Femur (tissue), 1 donor: ENCODE data around the gene ORMDL2.
"Not testable (repeated sequence)": the region's sequence is repeated elsewhere in the genome, so short reads cannot be mapped to it uniquely, and the experiment has no call there.

Source experiments
- DNase-seq: peaks from one replicate; pipeline ENCODE4 v3.0.0-alpha.2; 2017

ORMDL2 gene

DNA sequence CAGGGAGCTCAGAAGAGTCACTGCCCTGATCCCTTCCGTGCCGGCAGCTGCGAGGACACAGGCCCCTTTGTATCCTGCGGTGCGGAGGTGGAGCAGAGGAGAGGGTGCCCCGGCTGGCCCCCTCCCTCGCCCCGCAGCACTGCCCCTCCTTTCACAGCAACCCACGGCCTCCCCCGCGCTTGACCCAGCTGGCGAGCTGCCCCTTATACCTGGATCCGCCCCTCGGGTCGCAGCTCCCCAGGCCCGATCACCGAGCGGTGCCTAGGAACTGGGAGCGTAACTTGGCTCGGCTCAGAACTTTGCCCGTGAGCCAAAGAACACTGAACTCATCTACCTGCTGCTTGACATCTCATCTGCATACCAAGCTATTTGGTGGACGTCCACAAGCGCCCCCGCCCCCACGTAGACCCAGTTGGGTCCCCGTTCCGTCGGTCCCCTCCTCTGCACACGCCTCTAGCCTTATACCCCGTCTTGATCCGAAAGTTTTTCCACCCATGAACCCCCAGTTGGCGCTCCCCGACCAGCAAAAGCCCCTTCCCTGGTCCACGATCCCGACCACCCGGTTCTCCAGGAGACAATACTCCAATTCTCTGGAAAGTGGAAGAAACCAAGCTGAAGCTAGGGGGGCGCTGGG lies 12.2 kb downstream of the ORMDL2 start:
- DNase-seq: peak; percentile 81

DNA sequence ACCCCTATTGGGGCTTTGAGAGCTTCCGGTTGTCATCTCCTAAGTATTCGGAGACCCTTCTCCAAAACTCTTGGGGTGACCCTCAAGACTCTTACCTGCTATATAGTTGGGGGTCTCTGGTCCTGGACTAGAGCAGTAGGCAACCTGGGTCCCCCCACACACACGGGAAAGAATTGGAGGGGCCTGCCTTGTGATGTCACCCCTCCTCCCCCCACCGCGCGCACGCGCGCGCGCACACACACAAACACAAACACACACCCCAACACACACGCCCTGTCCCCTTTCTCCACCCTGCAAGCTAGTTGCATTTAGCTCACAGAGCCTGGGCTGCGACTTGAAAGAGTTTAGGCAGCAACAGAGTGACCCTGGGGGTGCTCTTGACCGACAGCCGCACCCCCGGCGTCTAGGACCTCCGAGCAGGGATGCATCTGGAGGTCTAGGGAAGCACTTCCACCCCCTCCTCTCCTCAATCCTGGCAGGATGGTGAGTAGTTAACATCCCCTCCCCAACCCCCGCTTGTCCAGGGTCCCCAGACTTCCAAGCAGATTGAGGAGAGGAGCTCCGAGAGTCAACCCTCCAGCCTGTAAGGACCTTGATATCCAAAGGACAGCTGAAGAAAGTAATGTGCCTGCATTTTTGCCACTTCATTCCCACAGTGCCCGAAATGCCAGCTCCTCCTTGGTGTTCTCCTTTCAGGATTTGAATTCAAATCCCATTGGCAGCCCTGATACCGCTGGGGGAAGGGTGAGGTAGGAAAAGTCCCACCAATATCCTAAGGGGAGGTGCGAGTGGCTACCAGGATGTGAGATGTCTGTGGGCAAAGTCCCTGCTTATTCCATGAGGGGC lies 13.0 kb downstream of the ORMDL2 start:
- DNase-seq: peak; percentile 92

DNA sequence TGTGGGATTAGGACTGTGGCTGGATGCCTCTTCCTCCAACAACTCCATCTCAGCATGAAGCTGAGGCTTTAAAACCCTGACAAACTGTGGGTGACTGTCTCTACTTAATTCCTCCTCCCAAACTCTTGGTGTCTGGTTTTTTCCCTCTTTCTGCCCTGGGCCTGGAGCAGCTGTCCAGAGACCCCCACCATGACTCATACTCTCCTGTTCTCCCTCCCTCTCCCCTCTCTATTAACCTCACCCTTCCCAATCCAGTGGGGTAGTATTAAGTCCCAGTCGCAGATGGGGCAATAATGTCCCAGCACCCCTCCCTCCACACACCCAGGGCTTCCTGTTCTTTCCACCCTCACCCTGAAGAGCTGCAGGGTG lies 13.6 kb downstream of the ORMDL2 start:
- peak; percentile 46 for DNase-seq

DNA sequence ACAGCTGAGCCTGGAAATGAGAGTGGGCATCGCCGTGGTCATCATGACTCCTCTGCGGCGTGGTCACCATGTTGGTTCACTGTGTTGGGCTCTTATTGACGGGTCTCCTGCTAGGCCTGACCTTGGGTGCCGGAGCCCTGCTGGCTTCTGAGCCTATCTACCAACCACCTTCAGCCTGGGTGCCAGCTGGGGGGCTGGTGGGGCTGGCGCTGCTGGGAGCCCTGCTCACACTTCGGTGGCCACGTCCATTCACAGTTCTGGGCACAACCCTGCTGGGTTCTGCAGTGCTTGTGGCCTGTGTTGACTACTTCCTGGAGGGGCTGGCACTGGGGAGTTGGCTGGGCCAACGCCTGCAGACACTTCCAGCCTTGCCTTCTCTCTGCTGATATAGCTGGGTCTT lies 15.2 kb downstream of the ORMDL2 start:
- DNase-seq: no peak

DNA sequence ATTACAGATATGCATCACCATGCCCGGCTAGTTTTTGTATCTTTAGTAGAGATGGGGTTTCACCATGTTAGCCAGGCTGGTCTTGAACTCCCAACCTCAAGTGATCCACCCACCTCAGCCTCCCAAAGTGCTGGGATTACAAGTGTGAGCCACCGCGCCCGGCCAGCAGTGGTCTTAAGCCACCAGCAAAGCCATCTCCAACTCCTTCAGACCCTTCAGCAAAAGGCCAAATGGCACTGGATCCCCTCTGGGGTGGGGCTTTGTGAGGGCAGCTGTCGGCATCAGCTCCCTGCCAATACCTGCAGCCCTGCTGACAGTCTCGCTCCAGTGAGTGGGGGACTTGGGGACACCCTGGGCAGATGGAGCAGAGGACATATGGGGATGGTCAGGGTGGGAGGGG lies 16.6 kb downstream of the ORMDL2 start:
- not testable (repeated sequence) for DNase-seq

DNA sequence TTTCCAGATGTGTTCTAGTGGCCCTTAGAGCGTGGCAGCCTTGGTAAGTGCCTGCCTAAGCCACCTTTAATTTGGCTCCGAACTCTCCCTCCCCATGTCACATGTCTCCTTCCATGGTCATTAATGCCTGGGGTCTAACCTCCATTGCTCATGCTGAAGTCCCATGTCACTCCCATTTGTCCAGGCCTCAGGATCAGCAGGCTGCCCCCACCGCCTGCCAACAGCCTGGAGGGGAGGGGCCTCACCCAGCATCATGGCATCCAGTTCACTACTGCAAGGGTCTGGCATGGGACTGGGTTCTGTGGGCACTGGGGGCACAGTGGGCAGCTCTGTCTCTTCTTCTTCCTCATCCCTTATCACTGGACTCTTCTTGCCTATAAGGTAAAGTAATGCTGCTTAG lies 20.5 kb downstream of the ORMDL2 start:
- DNase-seq: no peak

DNA sequence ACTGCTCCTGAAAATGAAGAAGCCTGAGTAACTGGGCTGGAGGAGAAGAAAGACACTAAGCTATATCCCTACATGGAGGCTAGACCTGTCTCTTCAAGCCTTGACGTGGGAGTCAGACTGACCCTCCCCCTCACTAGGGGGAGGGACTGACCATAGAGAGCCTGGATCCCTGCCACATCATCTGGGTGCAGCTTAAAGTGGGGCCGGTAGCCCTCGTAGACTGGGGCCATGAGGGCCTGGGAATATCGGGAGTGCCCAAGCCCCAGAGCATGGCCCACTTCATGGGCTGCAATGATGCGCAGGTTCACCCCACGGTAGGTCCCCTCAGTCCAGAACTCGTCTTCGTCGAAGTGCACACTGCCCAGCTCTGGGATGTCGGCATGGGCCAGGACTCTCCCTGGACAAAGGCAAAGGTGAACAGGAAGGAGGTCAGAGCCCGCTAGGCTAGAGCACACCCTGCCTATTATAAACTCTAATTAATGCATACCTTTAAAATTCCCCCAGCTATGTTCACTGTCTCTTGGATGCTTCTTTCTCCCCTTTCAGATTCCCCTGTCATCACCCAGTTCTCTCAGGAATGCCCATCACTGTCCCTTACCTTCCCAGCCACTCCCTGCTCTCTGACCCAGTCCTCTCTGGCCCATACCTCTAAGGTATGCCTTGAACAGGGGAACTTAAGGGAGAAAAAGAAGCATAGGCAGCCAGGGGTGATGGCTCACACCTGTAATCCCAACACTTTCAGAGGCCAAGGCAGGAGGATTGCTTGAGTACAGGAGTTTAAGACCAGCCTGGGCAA lies 21.7 kb downstream of the ORMDL2 start:
- no peak for DNase-seq

DNA sequence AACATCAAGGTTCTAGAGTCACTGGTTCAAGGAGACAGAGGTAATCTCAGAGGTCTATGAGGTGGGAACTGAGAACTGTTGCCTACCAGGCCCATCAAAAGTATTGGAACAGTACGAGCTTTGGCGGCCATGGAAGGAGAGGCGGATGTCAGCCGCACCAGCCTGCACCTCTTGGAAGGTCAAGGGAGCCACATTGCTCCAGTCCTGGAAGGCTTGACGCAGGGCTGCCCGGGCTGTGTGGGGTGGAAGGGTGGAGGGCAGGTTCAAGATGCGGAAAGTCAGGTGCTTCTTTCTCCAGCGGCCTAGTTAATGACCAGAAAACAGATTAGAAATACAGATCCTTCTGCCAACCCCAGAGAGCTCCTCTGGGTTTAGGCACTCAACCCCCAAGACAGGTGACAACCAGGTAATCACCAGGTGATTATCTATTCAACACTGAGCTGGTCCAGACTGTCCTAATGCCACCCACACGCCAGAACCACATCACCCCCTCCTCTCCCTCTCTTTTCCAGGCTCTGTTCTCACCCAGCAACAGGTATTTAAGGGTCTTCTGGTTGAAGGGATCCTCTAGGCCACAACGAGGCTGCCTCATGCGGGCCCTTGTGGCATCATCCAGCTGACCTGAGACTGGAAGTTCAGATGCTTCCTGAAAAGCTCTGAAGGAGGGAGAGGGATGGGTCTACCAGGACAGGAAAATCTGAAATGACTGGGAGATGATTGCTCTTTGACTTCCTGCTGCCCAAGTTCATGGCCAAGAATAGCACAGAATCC lies 22.9 kb downstream of the ORMDL2 start:
- no peak for DNase-seq

DNA sequence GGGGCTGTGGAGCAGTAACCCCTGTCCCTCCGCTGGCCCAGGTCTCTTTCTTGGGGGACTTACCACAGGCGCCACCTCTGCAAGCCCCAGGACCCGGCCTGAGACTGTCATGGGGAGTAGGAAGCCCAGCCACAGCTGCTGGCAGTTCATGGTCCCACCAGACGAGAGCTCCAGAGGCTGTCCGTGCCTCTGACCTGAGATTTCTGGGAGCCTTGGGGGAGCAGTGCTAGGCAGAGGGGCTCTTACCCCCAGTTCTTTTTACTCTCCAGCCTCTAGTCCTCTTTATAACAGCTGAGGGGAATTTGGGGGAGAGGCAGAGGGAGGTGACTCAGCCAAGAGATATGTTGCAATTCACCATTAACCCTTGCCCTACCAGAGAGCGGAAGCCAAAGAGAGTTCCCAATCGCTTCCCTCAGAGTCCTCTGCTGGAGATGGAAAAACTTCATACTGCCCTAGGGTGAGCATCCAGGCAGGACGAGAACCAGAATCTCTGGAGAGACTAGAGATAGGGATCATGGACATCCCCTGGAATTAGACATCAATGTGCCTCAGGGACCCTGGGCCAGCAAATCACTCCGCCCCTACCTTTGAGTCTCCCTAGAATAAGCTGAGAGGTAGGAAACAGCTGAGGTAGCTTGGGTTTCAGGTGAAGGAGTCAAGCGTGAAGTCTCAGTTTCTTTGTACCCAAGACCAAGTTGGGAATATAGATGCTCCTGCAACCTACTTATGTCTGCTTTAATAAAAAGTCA lies 25.0 kb downstream of the ORMDL2 start, which contains the start of gene MMP19:
Gene MMP19, minus strand, starts transcription at position 256 of the 749 bp plus-strand sequence. Its CDS starts 106 bp downstream, at position 150.
- peak; percentile 36 for DNase-seq

DNA sequence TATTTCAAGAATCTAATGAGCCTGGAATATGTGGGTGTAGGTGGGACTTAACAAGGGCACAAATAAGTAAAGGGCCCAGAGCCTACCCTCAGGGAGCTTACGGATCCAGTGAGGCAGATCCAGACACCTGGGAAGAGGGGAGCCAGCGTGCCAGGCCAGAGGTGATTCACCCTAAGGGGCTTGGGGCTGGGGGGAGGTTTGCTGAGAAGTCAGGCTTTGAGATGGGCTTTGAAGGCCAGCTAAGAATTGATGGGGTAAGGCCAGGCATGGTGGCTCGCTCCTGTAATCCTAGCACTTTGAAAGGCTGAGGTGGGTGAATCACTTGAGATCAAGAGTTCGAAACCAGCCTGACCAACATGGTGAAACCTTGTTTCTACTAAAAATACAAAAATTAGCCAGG lies 25.6 kb downstream of the ORMDL2 start:
- no peak for DNase-seq

DNA sequence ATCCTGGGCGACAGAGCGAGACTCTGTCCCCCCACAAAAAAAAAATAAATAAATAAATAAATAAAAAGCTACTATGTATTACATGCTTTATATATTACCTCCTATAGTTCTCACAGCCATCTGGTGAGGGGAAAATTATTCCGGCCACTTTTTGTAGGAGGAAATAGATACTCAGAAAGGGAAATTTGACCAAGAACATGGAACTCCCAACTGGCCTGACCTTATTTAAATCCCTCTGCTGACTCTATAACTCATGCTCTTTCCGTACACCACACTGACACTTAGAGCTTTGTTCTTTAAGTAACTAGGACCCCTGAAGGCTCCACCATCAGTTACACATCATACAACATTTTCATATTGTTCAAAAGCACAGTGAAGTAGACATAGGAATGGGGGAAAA lies 27.1 kb downstream of the ORMDL2 start:
- DNase-seq: no peak

DNA sequence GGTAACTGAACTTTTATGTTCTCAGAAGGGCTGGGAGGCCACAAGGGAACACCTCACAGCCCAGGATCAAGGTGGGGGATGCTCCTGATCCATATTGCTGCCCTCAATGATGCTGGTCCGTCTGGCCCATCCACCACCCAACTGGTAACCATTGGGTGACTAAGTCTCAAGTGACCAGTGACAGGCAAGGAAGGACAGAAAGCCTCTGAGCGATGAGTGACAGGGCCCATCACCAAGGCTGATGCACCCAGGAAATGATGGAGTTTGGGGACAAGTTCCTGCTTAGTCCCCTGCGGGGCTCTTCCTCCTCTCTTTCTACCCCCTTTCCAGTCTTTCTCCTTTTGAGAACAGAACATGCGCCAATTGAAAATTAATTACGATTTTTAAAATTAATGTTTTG lies 27.5 kb downstream of the ORMDL2 start:
- DNase-seq: no peak

DNA sequence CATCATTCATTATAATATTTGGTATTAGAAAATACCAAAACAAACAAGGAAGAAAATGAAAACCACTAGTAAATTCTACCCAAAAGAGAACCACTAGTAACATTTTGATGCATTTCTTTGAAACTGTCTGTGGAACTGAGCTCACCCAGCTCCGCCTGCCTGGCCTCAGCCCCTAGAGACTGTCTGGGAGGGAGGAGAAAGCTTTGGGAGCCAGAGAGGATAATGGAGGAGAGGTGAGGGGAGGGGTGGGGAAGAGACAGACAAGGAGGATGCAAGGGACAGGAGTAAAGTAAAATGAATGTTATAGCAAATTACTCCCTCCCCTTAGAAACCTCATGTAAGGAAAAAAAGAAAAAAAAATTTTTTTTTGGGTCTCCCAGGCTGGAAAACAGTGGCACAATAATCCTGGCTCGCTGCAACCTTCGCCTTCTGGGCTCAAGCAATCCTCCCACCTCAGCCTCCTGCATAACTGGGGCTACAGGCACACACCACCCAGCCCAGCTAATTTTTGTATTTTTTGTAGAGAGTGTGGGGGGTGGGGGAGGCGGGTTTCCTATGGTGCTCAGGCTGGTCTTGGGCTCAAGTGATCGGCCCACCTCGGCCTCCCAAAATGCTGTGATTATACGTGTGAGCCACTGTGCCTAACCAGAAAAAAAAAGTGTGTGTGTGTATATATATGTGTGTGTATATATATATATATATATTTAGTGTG lies 28.1 kb downstream of the ORMDL2 start:
- DNase-seq: peak; percentile 43

DNA sequence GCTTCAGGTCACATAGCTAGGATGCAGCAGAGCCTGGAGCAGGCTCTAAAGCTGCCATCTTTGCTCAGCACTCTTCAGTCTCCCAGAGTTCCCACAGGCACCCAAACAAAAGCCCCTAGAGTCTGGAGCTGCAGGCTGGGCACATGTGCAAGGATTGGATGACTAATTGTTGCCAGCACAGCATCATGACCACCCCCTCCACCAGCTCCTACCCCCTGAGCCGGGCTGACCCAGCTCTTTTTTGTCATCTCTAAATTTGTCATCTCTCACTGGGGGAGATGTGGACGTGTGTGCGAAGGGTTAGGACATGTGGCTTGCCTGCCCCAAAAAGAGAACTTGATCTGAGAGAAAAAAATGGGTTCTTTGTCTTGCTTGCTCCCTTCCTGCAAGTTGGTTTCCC lies 29.2 kb downstream of the ORMDL2 start:
- DNase-seq: no peak

DNA sequence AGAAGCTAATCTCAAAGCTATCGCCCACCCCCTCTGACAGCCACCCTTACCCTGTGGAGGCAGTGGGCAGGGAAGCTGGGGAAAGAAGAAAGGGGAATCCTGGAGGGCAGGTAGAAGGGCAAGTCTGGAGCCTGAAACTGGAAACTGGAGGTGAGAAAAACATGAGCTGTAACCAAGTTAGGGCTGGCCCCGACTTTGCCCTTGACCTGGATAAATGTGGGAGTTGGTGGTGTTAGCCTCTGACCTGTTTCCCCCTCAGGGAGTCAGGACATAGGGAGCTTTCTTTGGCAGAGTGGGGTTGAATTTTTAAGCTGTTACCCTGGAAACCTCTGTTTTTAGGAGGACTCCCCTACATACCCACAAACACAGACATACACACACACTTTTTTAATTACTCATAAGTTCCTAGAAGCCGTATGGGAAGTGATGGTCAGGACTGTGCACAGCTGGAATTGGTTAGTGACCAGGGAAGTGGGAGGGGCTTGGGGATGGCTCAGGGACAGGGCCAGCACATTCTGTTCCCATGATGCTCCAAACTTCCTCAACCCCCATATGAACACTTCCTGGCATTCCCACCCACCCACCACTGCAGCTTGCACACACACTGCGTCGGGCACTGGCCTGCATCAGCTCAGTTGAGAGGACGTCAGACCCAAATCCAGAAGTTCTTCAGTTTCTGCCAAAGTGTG lies 29.9 kb downstream of the ORMDL2 start:
- peak; percentile 95 for DNase-seq

DNA sequence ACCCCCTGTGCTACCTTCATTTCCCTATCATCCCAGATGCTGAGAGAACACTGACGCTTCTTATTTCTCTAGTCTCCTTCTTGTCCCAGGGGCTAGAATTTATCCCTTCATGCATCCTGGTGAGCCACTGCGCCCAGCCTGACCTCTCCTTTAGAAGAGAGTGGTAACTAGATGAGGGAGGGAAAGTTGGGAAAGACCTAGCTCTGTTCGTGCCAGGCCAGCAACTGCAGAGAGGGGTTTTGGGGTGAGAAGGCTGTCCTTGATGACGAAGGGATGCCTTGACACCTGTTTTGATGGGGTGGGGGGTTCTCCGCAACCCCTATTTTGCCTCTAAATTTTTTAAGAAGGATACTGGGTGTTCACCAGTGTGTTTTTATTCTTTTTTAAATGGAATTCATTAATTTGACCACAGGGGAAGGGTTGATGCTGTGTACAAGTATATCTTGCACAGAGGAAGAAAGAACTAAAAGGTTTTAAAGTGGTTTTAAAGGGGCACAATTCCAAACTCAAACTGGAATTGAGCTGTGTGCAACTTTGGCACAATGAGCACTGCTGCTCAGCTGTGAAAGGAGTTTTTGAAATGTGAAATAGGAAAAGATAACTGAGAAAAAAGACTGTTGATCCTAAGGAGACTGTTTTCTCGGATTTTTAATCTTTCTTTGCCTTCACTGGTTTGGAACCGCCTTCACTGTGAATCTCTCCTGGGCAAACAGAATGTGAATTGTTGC lies 31.9 kb downstream of the ORMDL2 start:
- DNase-seq: no peak

DNA sequence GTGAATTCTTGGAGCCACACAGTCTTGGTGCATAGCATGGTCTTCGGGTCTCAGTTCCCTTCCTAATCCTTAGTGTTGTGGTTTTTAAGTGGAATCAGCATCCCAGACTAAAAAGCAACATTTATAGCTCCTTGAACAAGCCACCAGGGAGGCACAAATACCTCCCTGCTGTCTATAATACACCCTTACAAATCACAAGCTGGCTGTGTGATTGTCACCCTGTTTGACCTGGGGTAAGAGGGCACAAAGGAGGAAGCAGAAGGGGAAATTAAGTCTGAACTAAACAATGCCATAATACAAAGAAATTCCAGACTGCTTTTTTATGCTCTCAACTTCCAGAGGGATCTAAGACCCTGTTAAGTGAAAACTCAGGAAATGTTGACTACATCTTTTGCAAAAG lies 32.6 kb downstream of the ORMDL2 start:
- DNase-seq: no peak

DNA sequence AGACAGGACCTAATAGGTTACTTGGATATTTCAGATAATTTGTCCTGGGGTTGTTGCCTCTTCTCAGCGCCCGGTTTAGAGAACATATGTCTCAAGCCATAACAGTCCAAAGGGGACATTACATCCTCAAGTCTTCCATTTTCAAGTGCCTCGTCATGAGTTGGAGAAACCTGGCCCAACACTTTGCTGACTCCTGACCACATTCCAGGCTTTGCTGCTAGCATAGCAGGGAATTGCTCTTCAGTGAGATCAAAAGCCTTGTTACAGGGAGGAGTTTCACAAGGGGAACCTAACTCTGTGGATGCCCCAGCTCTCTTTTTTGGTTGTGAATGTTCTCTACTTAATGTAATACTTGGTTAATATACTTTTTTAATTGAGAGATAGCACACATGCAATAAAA lies 33.1 kb downstream of the ORMDL2 start:
- DNase-seq: no peak

DNA sequence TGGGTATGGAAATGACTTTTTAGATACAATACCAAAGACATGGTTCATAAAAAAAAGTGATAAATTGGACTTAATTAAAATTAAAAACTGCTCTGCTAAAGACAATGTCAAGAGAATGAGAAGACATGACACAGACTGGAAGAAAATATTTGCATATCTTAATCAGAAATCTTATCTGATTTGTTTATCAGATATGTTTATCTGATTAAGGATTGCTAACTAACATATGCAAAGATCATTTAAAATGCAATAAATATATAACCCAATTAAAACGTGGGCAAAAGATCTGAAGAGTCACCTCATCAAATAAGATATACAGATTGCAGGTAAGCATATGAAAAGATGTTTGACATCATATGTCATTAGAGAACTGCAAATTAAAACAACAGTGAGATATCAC lies 34.9 kb downstream of the ORMDL2 start:
- DNase-seq: no peak

DNA sequence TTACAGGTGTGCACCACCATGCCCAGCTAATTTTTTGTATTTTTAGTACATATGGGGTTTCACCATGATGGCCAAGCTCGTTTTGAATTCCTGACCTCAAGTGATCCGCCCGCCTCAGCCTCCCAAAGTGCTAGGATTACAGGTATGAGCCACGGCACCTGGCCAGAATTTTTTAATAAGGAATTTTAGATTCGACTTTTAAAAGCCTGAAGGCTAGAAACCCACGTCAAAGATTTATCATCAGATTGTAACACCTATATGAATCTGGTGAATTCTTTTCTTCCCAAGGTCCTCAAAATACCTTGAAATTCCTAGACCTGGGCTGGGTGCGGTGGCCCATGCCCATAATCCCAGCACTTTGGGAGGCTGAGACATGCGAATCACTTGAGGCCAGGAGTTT lies 43.6 kb downstream of the ORMDL2 start:
- DNase-seq: no peak
